Lower leg skin (tissue), 4 donors: ENCODE results near the gene OTUD3. TPM values are rescaled to one million over a fixed set of nuclear protein-coding genes. Genes with fewer than 3 reads are reported as not detected.

Source experiments
- DNase-seq, 2 donors: peaks; one replicate each; pipeline ENCODE4 v3.0.0-alpha.2; 2019; ENCODE audit warnings: low spot score in 2 of 2
- H3K4me3 ChIP-seq: fragments of 200-600 bp; sonication (generic); 2 replicates; pipeline ENCODE4 v1.5.1; 2017; ENCODE audit warnings: mild to moderate bottlenecking, low read depth; ENCODE audit not compliant: poor library complexity, severe bottlenecking
- POLR2A ChIP-seq, 2 donors: fragments of 450-650 bp; IDR thresholded peaks; one replicate each; pipeline ENCODE4 v1.6.1; 2016 to 2017; ENCODE audit warnings: antibody characterized with exemption in 2 of 2, mild to moderate bottlenecking in 1 of 2, moderate library complexity in 1 of 2
- WGBS, 2 donors: methylation state at CpG; one replicate each; pipeline ENCODE4 v1.1.5; 2018; 5-methylcytosine and 5-hydroxymethylcytosine counted together
- intact Hi-C: fragments of 100-400 bp; cut with DNase I; formaldehyde crosslinking; loops from one replicate; pipeline ENCODE4 v1.15.0; 2023; ENCODE audit warnings: low total_unique reads
- total RNA-seq, 4 donors: library from RNA; depleted of rRNA; stranded (reverse); fragments of >200 nt; gene quantifications; one replicate each; pipeline ENCODE4 v1.1.0, GENCODE V29; 2016
- TF ChIP-seq, protein P1 (sequence below), 3 donors: fragments of 450-650 bp; IDR thresholded peaks; one replicate each; pipeline ENCODE4 v1.5.1; 2016; ENCODE audit warnings: antibody characterized with exemption in 3 of 3, mild to moderate bottlenecking in 3 of 3, moderate library complexity in 2 of 3

Gene OTUD3
- total RNA-seq, 4 donors from 2014 or later: 4.7 to 5.9 (median 5.2) TPM

DNA sequence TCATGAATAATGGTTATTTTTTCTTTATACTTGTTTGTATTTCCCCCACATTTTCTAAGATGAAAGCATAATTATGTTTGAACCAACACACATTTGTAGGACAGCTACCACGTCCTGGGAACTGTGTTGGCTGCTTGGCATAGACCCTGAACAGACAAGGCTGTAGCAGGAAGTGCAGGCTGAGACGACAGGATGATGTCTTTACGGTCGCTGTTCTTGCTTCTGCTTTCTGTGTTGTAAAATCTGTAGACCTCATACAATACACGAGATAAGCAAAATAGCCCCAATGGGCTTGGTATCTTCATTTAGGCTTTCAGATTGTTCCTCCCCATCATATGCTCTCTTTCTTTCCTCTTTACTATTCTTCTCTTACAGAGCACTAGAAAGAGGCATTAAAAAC, 23.3 kb upstream of the OTUD3 start:
- H3K4me3 ChIP-seq: no peak overlapping the region
- intact Hi-C loops: no loop called here
- DNase-seq: no peak
- TF ChIP-seq, protein P1, sequence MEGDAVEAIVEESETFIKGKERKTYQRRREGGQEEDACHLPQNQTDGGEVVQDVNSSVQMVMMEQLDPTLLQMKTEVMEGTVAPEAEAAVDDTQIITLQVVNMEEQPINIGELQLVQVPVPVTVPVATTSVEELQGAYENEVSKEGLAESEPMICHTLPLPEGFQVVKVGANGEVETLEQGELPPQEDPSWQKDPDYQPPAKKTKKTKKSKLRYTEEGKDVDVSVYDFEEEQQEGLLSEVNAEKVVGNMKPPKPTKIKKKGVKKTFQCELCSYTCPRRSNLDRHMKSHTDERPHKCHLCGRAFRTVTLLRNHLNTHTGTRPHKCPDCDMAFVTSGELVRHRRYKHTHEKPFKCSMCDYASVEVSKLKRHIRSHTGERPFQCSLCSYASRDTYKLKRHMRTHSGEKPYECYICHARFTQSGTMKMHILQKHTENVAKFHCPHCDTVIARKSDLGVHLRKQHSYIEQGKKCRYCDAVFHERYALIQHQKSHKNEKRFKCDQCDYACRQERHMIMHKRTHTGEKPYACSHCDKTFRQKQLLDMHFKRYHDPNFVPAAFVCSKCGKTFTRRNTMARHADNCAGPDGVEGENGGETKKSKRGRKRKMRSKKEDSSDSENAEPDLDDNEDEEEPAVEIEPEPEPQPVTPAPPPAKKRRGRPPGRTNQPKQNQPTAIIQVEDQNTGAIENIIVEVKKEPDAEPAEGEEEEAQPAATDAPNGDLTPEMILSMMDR (IDR thresholded peaks at IDR 0.05): no peak
- no peak for TF ChIP-seq POLR2A (IDR thresholded peaks at IDR 0.05)
- 24 to 29% methylated on average over 5 of the region's 5 CpGs for WGBS, 2 donors

DNA sequence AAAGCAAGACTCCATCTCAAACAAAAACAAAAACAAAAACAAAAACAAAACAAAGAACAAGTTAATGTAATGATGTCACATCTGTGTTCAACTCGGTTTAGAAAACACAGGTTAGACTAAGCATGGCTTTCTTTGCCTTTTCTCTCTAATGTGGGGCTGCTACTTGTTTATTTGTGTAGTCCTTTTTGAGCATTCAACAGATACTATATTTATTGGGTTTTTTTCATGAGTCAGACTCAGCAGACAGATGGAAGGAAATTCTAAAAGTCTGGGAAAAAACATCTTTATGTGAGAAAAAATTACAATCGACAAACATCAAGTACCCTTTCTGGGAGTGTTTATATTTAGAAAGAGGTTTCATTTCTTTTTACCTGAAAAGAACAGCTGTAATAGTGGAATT, 22.3 kb upstream of the OTUD3 start:
- TF ChIP-seq POLR2A (IDR thresholded peaks at IDR 0.05): no peak
- TF ChIP-seq, protein P1 (IDR thresholded peaks at IDR 0.05): no peak
- no peak for DNase-seq
- H3K4me3 ChIP-seq: no peak overlapping the region
- intact Hi-C loops: no loop called here
- 61 to 77% methylated on average over 2 of the region's 2 CpGs for WGBS, 2 donors

DNA sequence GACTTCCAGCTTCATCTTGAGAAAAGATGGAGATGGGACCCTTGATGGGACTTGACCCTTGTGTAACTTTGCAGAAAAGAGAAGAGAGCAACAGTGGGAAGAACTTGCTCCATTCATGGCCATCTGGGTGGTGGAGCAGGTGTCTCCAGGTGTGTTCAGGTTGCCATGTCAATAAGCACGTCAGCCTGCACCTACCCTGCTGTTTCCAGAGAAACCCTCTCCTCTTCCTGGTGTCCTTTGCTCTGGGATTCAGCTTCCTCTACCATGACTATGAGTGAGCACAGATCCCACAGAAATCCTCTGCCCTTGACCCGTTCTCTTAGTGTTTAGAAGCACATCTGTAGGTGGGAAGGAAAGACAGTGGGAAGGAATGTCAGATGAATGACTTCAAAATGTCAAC, 21.8 kb upstream of the OTUD3 start:
- TF ChIP-seq, protein P1 (IDR thresholded peaks at IDR 0.05): no peak
- no peak overlapping the region for H3K4me3 ChIP-seq
- intact Hi-C loops: no loop called here
- 69 to 77% methylated on average over 2 of the region's 2 CpGs for WGBS, 2 donors
- no peak for DNase-seq

DNA sequence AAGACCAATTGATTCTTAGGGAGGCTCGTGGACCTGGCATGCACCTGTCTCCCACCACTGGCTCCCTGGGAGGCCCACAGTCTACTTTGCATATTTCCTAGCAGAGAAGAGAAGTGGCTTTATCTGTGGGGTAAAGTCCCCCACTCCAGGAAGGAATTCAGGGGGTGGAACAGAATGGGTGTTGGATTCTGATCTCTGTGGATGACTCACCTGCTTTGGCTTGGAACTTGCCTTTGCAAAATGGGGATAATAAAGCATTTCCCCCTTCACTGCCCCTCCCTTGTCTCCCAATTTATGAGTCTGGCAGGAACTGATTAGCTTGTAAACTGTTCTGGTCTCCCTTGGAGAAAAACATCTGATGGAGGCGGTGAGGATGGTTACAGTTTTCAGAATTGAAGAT, 21.2 kb upstream of the OTUD3 start:
- no peak overlapping the region for H3K4me3 ChIP-seq
- TF ChIP-seq POLR2A (IDR thresholded peaks at IDR 0.05): no peak
- TF ChIP-seq, protein P1 (IDR thresholded peaks at IDR 0.05): no peak
- intact Hi-C loops: no loop called here
- WGBS, 2 donors: 30 to 34% methylated on average over 2 of the region's 2 CpGs
- DNase-seq: no peak

DNA sequence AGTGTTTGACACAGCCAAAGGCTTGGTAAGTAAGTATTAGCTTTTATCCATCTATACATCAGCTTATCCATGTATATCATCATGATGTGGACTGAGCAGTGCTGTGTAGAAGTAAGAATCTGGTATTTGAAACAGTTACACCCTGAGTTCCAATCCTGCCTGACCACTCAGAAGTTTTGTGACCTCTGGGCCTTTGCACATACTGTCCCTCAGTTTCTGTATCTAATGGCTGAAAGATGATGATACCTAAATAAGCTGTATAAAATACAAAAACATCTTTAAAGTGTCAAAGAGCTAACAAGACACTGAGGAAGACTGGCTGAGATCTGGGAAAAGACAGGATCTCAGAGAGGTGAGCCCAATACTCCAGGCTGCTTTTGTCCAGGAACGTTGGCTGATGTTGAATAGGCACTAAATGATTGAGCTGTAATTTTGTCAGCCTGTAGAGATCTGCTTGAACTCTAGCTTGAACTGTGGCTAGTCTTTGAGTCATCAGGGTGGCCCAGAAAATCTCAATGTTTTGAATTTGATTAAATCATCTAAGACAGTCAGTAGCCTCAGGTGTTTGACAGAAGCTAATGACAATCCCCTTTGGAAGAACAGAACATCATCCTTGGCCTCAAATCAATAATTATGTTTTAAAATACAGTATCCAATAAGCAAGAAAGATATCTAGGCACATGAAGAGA, 20.2 kb upstream of the OTUD3 start:
- intact Hi-C loops: no loop called here
- 52 to 57% methylated on average over 1 of the region's 1 CpG for WGBS, 2 donors
- H3K4me3 ChIP-seq: no peak overlapping the region
- no peak for DNase-seq
- no peak for TF ChIP-seq POLR2A (IDR thresholded peaks at IDR 0.05)
- TF ChIP-seq, protein P1 (IDR thresholded peaks at IDR 0.05): no peak

DNA sequence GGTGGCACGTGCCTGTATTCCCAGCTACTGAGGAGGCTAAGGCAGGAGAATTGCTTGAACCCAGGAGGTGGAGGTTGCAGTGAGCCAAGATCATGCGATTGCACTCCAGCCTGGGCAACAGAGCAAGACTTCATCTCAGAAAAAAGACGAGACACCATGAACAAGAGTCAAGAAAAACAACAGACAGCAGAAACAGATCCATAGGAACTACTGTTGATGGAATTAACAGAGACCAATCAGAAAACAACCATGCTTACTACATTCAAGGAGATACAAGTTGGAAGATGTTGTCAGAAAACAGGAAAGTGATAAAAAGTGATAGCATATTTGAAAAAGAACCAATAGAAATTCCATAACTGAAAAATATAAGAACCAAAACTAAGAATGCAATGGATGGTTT, 19.3 kb upstream of the OTUD3 start:
- intact Hi-C loops: no loop called here
- WGBS, 2 donors: 86 to 89% methylated on average over 3 of the region's 3 CpGs
- TF ChIP-seq POLR2A (IDR thresholded peaks at IDR 0.05): no peak
- TF ChIP-seq, protein P1 (IDR thresholded peaks at IDR 0.05): no peak
- no peak for DNase-seq
- H3K4me3 ChIP-seq: no peak overlapping the region
